Measurements from ENCODE around the gene DDX20. TPM values are rescaled to one million over a fixed set of nuclear protein-coding genes. Genes with fewer than 3 reads are reported as not detected.
"Not testable (repeated sequence)": the region's sequence is repeated elsewhere in the genome, so short reads cannot be mapped to it uniquely, and the experiment has no call there.

Gene DDX20
- total and polyA plus RNA-seq, 2 donors = 10.9 to 17.8 TPM

DNA sequence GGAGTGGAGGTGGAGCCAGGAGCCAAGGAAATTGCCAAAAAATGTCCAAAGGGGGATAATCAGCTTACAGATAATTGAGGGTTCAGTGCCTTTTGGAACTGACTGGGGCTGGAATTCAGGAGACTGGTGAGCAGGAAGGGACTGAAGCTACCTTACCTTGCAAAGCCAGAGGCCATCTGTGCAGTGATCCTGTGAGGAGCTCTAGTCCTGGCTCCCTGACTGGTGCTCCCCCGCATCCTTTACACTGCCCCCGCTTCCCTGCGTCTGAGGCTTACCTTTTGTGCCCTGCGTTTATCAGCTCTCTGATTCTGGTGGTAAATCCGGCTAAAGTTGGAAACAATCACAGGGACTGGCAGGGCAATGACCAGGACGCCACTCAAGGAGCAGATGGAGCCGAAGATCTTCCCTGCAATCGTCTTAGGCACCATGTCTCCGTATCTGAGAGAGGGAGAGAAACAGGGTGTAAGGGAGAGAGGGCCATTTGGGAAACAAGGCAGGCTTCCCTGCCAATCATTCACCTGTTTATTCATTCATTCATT, 31.0 kb downstream of the DDX20 start:
- Histone ChIP-seq H3K27ac (ENCODE audit: low read depth in 1 of 2, low read length in 1 of 2) (no peak overlapping the region), H3K9me3 (ENCODE audit: control insufficient read depth in 2 of 2, insufficient read depth in 1 of 2, low read length in 1 of 2) (no peaks in the 10 kb centered on the region), H3K36me3 (ENCODE audit: control insufficient read depth in 2 of 2, insufficient read depth in 2 of 2, low read length in 1 of 2) (no peaks in the 10 kb centered on the region), H3K27me3 (ENCODE audit: control insufficient read depth in 2 of 2, insufficient read depth in 1 of 2, low read length in 1 of 2) (peaks cover 0 to 22% of the 10 kb centered on the region in 2 donors), H3K4me1 (ENCODE audit: control insufficient read depth in 2 of 2, insufficient read depth in 2 of 2, low read length in 2 of 2) (no peaks in the 10 kb centered on the region), H3K4me3 (ENCODE audit: low read length in 2 of 2) (no peak overlapping the region)
- DNase-seq (ENCODE audit: low read depth in 6 of 9, low spot score in 9 of 9) = no peak
- 93% methylated on average over 9 of the region's 9 CpGs for WGBS

DNA sequence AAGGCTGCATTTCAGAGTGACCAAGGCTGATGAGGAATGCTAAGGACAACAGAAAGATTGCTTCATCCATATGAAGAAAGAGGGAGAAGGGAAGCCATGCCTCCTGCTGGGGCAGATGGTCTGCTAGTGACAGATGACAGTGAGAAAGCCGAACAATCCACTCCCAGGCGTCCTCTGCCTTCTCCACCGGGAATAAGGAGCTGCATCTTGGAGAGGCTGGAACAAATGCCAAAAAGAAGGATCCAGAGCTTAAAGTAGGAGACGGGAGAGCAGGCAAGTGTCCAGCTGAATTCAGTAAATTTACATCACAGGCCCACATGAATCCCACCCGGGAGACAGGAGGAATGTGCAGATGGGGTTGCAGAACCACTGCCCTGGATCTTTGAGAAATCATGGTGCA, 33.4 kb downstream of the DDX20 start:
- H3K4me3 ChIP-seq (ENCODE audit: low read length in 2 of 2) = no peak overlapping the region
- WGBS = 92% methylated on average over 5 of the region's 5 CpGs
- H3K36me3 ChIP-seq (ENCODE audit: control insufficient read depth in 2 of 2, insufficient read depth in 2 of 2, low read length in 1 of 2) = no peaks in the 10 kb centered on the region
- H3K9me3 ChIP-seq (ENCODE audit: control insufficient read depth in 2 of 2, insufficient read depth in 1 of 2, low read length in 1 of 2) = no peaks in the 10 kb centered on the region
- H3K27me3 ChIP-seq (ENCODE audit: control insufficient read depth in 2 of 2, insufficient read depth in 1 of 2, low read length in 1 of 2) = peaks cover 0 to 27% of the 10 kb centered on the region in 2 donors
- no peak overlapping the region for H3K27ac ChIP-seq (ENCODE audit: low read depth in 1 of 2, low read length in 1 of 2)
- DNase-seq (ENCODE audit: low read depth in 6 of 9, low spot score in 9 of 9) = no peak
- H3K4me1 ChIP-seq (ENCODE audit: control insufficient read depth in 2 of 2, insufficient read depth in 2 of 2, low read length in 2 of 2) = no peaks in the 10 kb centered on the region

DNA sequence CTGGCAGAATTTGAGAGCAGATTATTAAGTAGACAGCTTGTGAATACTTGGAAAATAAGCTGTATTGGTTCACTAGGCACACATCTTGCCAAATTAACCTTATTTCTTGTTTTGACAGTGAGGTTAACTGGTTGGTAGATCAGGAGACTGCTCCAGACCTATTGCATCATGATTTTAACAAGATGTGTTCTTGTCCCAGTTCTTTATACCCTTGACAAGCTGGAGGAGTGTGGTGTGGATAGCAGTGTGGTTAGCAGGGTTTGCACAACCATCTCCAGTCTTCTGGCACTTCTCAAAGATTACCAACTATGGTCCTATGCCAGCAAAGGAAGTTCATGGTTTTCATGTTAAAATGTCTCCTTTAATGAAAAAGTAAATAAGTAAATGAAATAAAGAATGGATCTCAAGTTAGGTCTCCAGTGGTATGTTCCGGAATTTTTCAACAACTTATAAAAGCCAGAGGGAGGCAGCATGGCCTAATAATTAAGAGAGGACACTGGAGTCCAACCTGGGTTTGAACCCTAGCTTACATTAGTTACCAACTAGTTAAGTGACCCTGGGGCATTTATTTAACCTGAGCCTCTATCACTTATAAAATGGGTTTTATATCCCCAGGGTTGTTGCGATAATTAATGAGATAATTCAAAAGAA, 34.1 kb downstream of the DDX20 start:
- H3K4me3 ChIP-seq (ENCODE audit: low read length in 2 of 2) = no peak overlapping the region
- WGBS = 96% methylated on average over 2 of the region's 2 CpGs
- H3K36me3 ChIP-seq (ENCODE audit: control insufficient read depth in 2 of 2, insufficient read depth in 2 of 2, low read length in 1 of 2) = no peaks in the 10 kb centered on the region
- no peak for DNase-seq (ENCODE audit: low read depth in 6 of 9, low spot score in 9 of 9)
- no peak overlapping the region for H3K27ac ChIP-seq (ENCODE audit: low read depth in 1 of 2, low read length in 1 of 2)
- H3K4me1 ChIP-seq (ENCODE audit: control insufficient read depth in 2 of 2, insufficient read depth in 2 of 2, low read length in 2 of 2) = no peaks in the 10 kb centered on the region
- peaks cover 0 to 25% of the 10 kb centered on the region in 2 donors for H3K27me3 ChIP-seq (ENCODE audit: control insufficient read depth in 2 of 2, insufficient read depth in 1 of 2, low read length in 1 of 2)
- no peaks in the 10 kb centered on the region for H3K9me3 ChIP-seq (ENCODE audit: control insufficient read depth in 2 of 2, insufficient read depth in 1 of 2, low read length in 1 of 2)

DNA sequence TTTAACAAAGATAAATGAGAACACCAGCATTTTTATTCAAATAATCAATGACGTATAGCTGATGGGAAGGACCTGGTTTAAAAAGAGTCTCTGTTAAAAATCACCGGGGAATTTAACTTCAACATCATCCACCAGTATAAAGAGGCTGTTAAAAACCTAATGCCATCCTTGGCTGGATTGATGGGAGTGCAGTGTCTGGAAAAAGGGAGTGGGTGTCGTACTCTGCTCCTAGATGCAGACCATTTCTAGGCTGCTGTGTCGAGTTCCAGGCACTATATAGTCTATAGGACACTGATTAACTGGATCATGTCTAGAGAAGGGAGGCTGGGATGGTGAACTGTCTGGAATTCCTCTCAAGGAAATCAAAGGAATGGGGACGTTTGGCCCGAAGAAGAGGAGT, 36.1 kb downstream of the DDX20 start:
- H3K36me3 ChIP-seq (ENCODE audit: control insufficient read depth in 2 of 2, insufficient read depth in 2 of 2, low read length in 1 of 2) = no peaks in the 10 kb centered on the region
- H3K27ac ChIP-seq (ENCODE audit: low read depth in 1 of 2, low read length in 1 of 2) = no peak overlapping the region
- H3K9me3 ChIP-seq (ENCODE audit: control insufficient read depth in 2 of 2, insufficient read depth in 1 of 2, low read length in 1 of 2) = no peaks in the 10 kb centered on the region
- 87% methylated on average over 6 of the region's 6 CpGs for WGBS
- H3K27me3 ChIP-seq (ENCODE audit: control insufficient read depth in 2 of 2, insufficient read depth in 1 of 2, low read length in 1 of 2) = peaks cover 0 to 13% of the 10 kb centered on the region in 2 donors
- H3K4me1 ChIP-seq (ENCODE audit: control insufficient read depth in 2 of 2, insufficient read depth in 2 of 2, low read length in 2 of 2) = no peaks in the 10 kb centered on the region
- DNase-seq (ENCODE audit: low read depth in 6 of 9, low spot score in 9 of 9) = no peak
- H3K4me3 ChIP-seq (ENCODE audit: low read length in 2 of 2) = no peak overlapping the region

DNA sequence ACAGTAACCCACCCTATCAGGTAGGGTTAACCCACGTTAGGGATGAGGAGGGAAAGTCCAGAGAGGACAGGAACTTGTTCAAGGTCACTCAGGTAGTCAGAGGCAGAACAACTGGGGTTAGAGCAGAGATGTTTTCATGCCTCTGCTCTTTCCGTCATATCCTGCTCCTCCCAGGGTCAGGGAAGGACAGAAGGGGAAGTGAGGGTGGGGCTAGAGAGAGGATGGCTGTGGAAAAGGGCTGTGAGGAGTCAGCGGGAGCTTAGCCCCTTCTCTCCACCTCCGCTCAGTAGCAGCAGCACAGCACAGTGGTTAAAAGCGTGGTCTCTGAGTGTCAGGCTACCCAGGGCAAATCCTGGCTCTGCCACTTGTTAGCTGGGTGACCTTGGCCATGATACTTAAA, 36.5 kb downstream of the DDX20 start:
- no peak overlapping the region for H3K4me3 ChIP-seq (ENCODE audit: low read length in 2 of 2)
- H3K27ac ChIP-seq (ENCODE audit: low read depth in 1 of 2, low read length in 1 of 2) = no peak overlapping the region
- H3K27me3 ChIP-seq (ENCODE audit: control insufficient read depth in 2 of 2, insufficient read depth in 1 of 2, low read length in 1 of 2) = peaks cover 0 to 10% of the 10 kb centered on the region in 2 donors
- H3K9me3 ChIP-seq (ENCODE audit: control insufficient read depth in 2 of 2, insufficient read depth in 1 of 2, low read length in 1 of 2) = no peaks in the 10 kb centered on the region
- no peaks in the 10 kb centered on the region for H3K4me1 ChIP-seq (ENCODE audit: control insufficient read depth in 2 of 2, insufficient read depth in 2 of 2, low read length in 2 of 2)
- no peak for DNase-seq (ENCODE audit: low read depth in 6 of 9, low spot score in 9 of 9)
- no peaks in the 10 kb centered on the region for H3K36me3 ChIP-seq (ENCODE audit: control insufficient read depth in 2 of 2, insufficient read depth in 2 of 2, low read length in 1 of 2)
- whole genome bisulfite sequencing = 63% methylated on average over 5 of the region's 5 CpGs

DNA sequence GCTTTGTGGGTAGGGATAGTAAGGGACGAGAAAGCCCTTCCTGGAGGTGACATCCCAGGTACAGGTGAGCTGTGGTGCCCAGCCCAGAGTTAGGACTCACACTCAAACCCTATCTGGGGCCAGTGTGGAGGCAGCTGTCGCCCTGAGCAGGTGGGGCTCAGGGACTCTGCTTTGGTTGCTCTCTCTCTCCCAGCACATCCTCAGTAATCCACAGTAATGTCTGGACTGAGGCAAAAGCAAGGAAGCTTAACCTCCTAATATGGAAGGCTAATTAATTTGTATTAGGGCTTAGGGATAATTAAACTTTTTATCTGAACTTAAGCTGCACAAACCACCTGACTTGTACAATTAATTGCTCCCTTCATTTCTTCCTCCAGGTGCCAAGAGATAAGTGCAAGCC, 38.2 kb downstream of the DDX20 start:
- 33% methylated on average over 2 of the region's 2 CpGs for WGBS
- Histone ChIP-seq H3K36me3 (ENCODE audit: control insufficient read depth in 2 of 2, insufficient read depth in 2 of 2, low read length in 1 of 2) (no peaks in the 10 kb centered on the region), H3K4me3 (ENCODE audit: low read length in 2 of 2) (no peak overlapping the region), H3K9me3 (ENCODE audit: control insufficient read depth in 2 of 2, insufficient read depth in 1 of 2, low read length in 1 of 2) (no peaks in the 10 kb centered on the region), H3K27me3 (ENCODE audit: control insufficient read depth in 2 of 2, insufficient read depth in 1 of 2, low read length in 1 of 2) (peaks cover 0 to 6% of the 10 kb centered on the region in 2 donors), H3K4me1 (ENCODE audit: control insufficient read depth in 2 of 2, insufficient read depth in 2 of 2, low read length in 2 of 2) (no peaks in the 10 kb centered on the region), H3K27ac (ENCODE audit: low read depth in 1 of 2, low read length in 1 of 2) (no peak overlapping the region)
- DNase-seq (ENCODE audit: low read depth in 6 of 9, low spot score in 9 of 9) = no peak

DNA sequence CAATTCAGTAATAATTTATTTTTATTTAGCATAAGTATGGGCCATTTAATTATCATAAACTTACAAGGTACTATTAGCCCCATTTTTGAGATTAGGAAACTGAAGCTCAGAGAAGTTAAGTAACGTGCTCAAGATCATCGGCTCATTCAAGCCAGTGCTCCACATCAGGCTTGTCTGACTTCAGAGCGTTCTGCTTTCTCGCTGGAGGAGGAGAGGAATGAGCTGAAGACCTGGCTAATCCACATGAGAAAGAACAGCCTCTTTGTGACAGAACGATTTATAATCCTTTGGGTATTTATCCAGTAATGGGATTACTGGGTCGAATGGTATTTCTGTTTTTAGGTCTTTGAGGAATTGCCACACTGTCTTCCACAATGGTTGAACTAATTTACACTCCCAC, 39.7 kb downstream of the DDX20 start:
- no peaks in the 10 kb centered on the region for H3K4me1 ChIP-seq (ENCODE audit: control insufficient read depth in 2 of 2, insufficient read depth in 2 of 2, low read length in 2 of 2)
- DNase-seq (ENCODE audit: low read depth in 6 of 9, low spot score in 9 of 9) = no peak
- 93% methylated on average over 6 of the region's 6 CpGs for WGBS
- peaks cover 0 to 6% of the 10 kb centered on the region in 2 donors for H3K27me3 ChIP-seq (ENCODE audit: control insufficient read depth in 2 of 2, insufficient read depth in 1 of 2, low read length in 1 of 2)
- H3K27ac ChIP-seq (ENCODE audit: low read depth in 1 of 2, low read length in 1 of 2) = no peak overlapping the region
- no peaks in the 10 kb centered on the region for H3K9me3 ChIP-seq (ENCODE audit: control insufficient read depth in 2 of 2, insufficient read depth in 1 of 2, low read length in 1 of 2)
- H3K4me3 ChIP-seq (ENCODE audit: low read length in 2 of 2) = no peak overlapping the region
- H3K36me3 ChIP-seq (ENCODE audit: control insufficient read depth in 2 of 2, insufficient read depth in 2 of 2, low read length in 1 of 2) = no peaks in the 10 kb centered on the region

DNA sequence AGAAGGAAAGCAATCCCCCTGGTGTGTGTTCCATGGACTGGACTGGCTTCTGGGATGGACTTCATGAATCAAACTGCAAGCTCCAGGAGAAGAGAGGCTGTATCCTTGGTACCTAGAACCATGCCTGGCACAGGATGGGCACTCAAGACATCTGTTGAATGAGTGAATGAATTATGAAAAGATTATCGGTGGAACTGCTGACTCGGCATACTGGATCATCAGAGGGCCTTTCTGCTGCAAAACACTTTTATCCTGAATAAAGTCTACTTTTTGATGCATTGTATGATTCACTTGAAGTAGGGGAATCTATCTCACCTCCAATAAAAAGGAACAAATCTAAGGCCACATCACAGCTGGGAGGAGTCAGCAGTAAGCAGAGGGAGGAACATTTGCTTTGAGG, 42.9 kb downstream of the DDX20 start:
- no peak for DNase-seq (ENCODE audit: low read depth in 6 of 9, low spot score in 9 of 9)
- Histone ChIP-seq H3K9me3 (ENCODE audit: control insufficient read depth in 2 of 2, insufficient read depth in 1 of 2, low read length in 1 of 2) (no peaks in the 10 kb centered on the region), H3K4me3 (ENCODE audit: low read length in 2 of 2) (no peak overlapping the region), H3K4me1 (ENCODE audit: control insufficient read depth in 2 of 2, insufficient read depth in 2 of 2, low read length in 2 of 2) (no peaks in the 10 kb centered on the region), H3K27ac (ENCODE audit: low read depth in 1 of 2, low read length in 1 of 2) (no peak overlapping the region), H3K27me3 (ENCODE audit: control insufficient read depth in 2 of 2, insufficient read depth in 1 of 2, low read length in 1 of 2) (no peaks in the 10 kb centered on the region), H3K36me3 (ENCODE audit: control insufficient read depth in 2 of 2, insufficient read depth in 2 of 2, low read length in 1 of 2) (no peaks in the 10 kb centered on the region)
- over 99% methylated on average over 2 of the region's 2 CpGs for WGBS

DNA sequence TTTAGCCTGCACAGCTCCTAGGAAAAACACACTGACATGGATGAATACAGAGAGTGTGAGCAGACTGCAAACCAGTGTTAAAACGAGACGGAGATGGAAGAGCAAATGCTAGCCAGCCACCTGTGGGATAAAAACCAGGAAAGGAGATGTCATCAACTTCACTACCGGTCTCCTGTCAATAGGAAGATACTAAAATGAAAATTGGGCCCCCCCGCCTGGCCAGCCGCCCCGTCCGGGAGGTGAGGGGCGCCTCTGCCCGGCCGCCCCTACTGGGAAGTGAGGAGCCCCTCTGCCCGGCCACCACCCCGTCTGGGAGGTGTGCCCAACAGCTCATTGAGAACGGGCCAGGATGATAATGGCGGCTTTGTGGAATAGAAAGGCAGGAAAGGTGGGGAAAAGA, 44.0 kb downstream of the DDX20 start:
- DNase-seq (ENCODE audit: low read depth in 6 of 9, low spot score in 9 of 9); H3K27ac ChIP-seq (ENCODE audit: low read depth in 1 of 2, low read length in 1 of 2); H3K36me3 ChIP-seq (ENCODE audit: control insufficient read depth in 2 of 2, insufficient read depth in 2 of 2, low read length in 1 of 2); H3K27me3 ChIP-seq (ENCODE audit: control insufficient read depth in 2 of 2, insufficient read depth in 1 of 2, low read length in 1 of 2); H3K4me1 ChIP-seq (ENCODE audit: control insufficient read depth in 2 of 2, insufficient read depth in 2 of 2, low read length in 2 of 2); H3K9me3 ChIP-seq (ENCODE audit: control insufficient read depth in 2 of 2, insufficient read depth in 1 of 2, low read length in 1 of 2); H3K4me3 ChIP-seq (ENCODE audit: low read length in 2 of 2): not testable (repeated sequence)
- WGBS = 96% methylated on average over 13 of the region's 14 CpGs

Data from thymus (tissue), 11 donors.